H1 (cell line): Measurements from ENCODE around the gene EXOC3L1. TPM values are rescaled to one million over a fixed set of nuclear protein-coding genes. Genes with fewer than 3 reads are reported as not detected.

Experiments used
- CTCF ChIA-PET: fragments of 300-600 bp; sonication (Branson Sonifier 250); formaldehyde crosslinking; loops from one replicate; lab custom pipeline; 2021; ENCODE audit not compliant: partially characterized antibody; lab: Charles Lee
- POLR2A ChIA-PET: fragments of 300-600 bp; sonication (Branson Sonifier 250); formaldehyde crosslinking; loops from one replicate; lab custom pipeline; 2021; ENCODE audit warnings: inconsistent platforms; ENCODE audit not compliant: partially characterized antibody; lab: Charles Lee
- DNase-seq, 2 experiments: peaks; one replicate each; pipeline versions ENCODE4 v3.0.0 to v3.0.0-alpha.2; 2010 to 2022; ENCODE audit warnings: low spot score in 2 of 2, low read depth in 1 of 2, mixed read lengths in 1 of 2
- FAIRE-seq: peaks from 2 replicates; lab custom pipeline; 2011; peaks lifted over from hg19 to GRCh38; lab: Jason Lieb, UNC
- H2AFZ ChIP-seq: 2 replicates; pipeline ENCODE4 v1.8.1; 2012; ENCODE audit warnings: low read length, inconsistent platforms
- H2AK5ac ChIP-seq: 2 replicates; pipeline ENCODE4 v1.6.1; 2013; ENCODE audit warnings: low read depth, low read length
- H2BK120ac ChIP-seq: replicated peaks from 2 replicates; pipeline ENCODE3; 2013; ENCODE audit warnings: low read depth, low read length, inconsistent platforms
- H2BK12ac ChIP-seq: 2 replicates; pipeline ENCODE4 v1.6.1; 2013; ENCODE audit warnings: low read depth, low read length
- H2BK15ac ChIP-seq: 2 replicates; pipeline ENCODE4 v1.6.1; 2013; ENCODE audit warnings: low read length
- H2BK20ac ChIP-seq: 2 replicates; pipeline ENCODE4 v1.6.1; 2013; ENCODE audit warnings: low read length
- H2BK5ac ChIP-seq: 2 replicates; pipeline ENCODE4 v1.6.1; 2013; ENCODE audit warnings: low read depth, low read length
- H3K14ac ChIP-seq: 2 replicates; pipeline ENCODE4 v1.6.1; 2013; ENCODE audit warnings: inconsistent platforms; ENCODE audit not compliant: insufficient read length
- H3K18ac ChIP-seq: 2 replicates; pipeline ENCODE4 v1.6.1; 2013; ENCODE audit warnings: low read length; ENCODE audit errors: extremely low read depth
- H3K23ac ChIP-seq: 2 replicates; pipeline ENCODE4 v1.6.1; 2013; ENCODE audit warnings: inconsistent platforms; ENCODE audit not compliant: insufficient read length
- H3K23me2 ChIP-seq: 2 replicates; pipeline ENCODE4 v1.6.1; 2013; ENCODE audit warnings: low read depth, low read length
- H3K27ac ChIP-seq: 2 replicates; pipeline ENCODE4 v1.6.1; 2011; ENCODE audit warnings: low read depth, low read length, inconsistent platforms
- H3K27me3 ChIP-seq, 4 experiments: replicated peaks in 1 of 4; 1 replicate in 1 of 4; 2 replicates in 3 of 4; pipeline versions ENCODE4 v1.6.1 to v1.8.1; 2011 to 2013; ENCODE audit warnings: low read length in 3 of 4, mild to moderate bottlenecking in 3 of 4, inconsistent platforms in 2 of 4, mixed read lengths in 2 of 4, moderate library complexity in 1 of 4; ENCODE audit not compliant: control insufficient read depth in 3 of 4, insufficient read depth in 3 of 4; ENCODE audit errors: extremely low read depth in 1 of 4
- H3K36me3 ChIP-seq, 4 experiments: 2 replicates each; pipeline versions ENCODE4 v1.6.1 to v1.8.1; 2011 to 2013; ENCODE audit warnings: mild to moderate bottlenecking in 4 of 4, low read length in 3 of 4, moderate library complexity in 2 of 4, control low read depth in 1 of 4, inconsistent platforms in 1 of 4; ENCODE audit not compliant: insufficient read depth in 4 of 4, control insufficient read depth in 2 of 4
- H3K4ac ChIP-seq: replicated peaks from 2 replicates; pipeline ENCODE3; 2013; ENCODE audit warnings: low read length, low read depth, mixed read lengths, inconsistent platforms; ENCODE audit not compliant: insufficient read length
- H3K4me1 ChIP-seq, 4 experiments: replicated peaks in 1 of 4; 1 replicate in 1 of 4; 2 replicates in 3 of 4; pipeline versions ENCODE4 v1.6.1 to v1.8.1; 2011 to 2013; ENCODE audit warnings: low read length in 3 of 4, inconsistent platforms in 2 of 4, mixed read lengths in 1 of 4; ENCODE audit not compliant: insufficient read depth in 4 of 4, control insufficient read depth in 3 of 4
- H3K4me2 ChIP-seq, 2 experiments: 2 replicates each; pipeline versions ENCODE4 v1.6.1 to v1.8.1; 2011 to 2013; ENCODE audit warnings: low read depth in 2 of 2, low read length in 2 of 2, control low read depth in 1 of 2, inconsistent platforms in 1 of 2, mild to moderate bottlenecking in 1 of 2; ENCODE audit not compliant: insufficient read depth in 1 of 2
- H3K4me3 ChIP-seq, 4 experiments: fragments of 200-600, 300-600 bp in 1 of 4; sonication (generic), shearing (Covaris generic), sonication (Bioruptor Twin) in 1 of 4; 2 replicates each; pipeline versions ENCODE4 v1.5.1 to v1.8.1; 2011 to 2016; ENCODE audit warnings: low read length in 4 of 4, low read depth in 3 of 4, control low read depth in 2 of 4, inconsistent platforms in 2 of 4, mild to moderate bottlenecking in 2 of 4, mixed read lengths in 1 of 4, moderate library complexity in 1 of 4; ENCODE audit not compliant: insufficient read depth in 2 of 4; ENCODE audit errors: extremely low read depth in 1 of 4
- H3K56ac ChIP-seq: replicated peaks from 2 replicates; pipeline ENCODE3; 2013; ENCODE audit warnings: low read depth, mild to moderate bottlenecking, mixed read lengths, low read length, inconsistent platforms; ENCODE audit not compliant: insufficient read length
- H3K79me1 ChIP-seq: 2 replicates; pipeline ENCODE4 v1.6.1; 2013; ENCODE audit warnings: low read depth, low read length, control low read depth
- H3K79me2 ChIP-seq, 2 experiments: 2 replicates each; pipeline versions ENCODE4 v1.6.1 to v1.8.1; 2012 to 2013; ENCODE audit warnings: low read length in 2 of 2, mild to moderate bottlenecking in 2 of 2, inconsistent platforms in 1 of 2; ENCODE audit not compliant: insufficient read depth in 2 of 2, control insufficient read depth in 1 of 2
- H3K9ac ChIP-seq, 4 experiments: replicated peaks in 1 of 4; 1 replicate in 1 of 4; 2 replicates in 3 of 4; pipeline versions ENCODE4 v1.6.1 to v1.8.1; 2011 to 2013; ENCODE audit warnings: low read depth in 3 of 4, low read length in 3 of 4, control low read depth in 2 of 4, mild to moderate bottlenecking in 2 of 4, moderate library complexity in 2 of 4, inconsistent platforms in 1 of 4; ENCODE audit errors: extremely low read depth in 1 of 4
- H3K9me3 ChIP-seq, 2 experiments: 2 replicates each; pipeline versions ENCODE4 v1.6.1 to v1.8.1; 2012 to 2013; ENCODE audit warnings: mild to moderate bottlenecking in 2 of 2, moderate library complexity in 2 of 2, control low read depth in 1 of 2, inconsistent platforms in 1 of 2, low read depth in 1 of 2, low read length in 1 of 2, mixed read lengths in 1 of 2; ENCODE audit not compliant: insufficient read depth in 2 of 2
- H4K20me1 ChIP-seq, 2 experiments: replicated peaks in 1 of 2; 2 replicates each; pipeline versions ENCODE3 to v1.8.1; 2011 to 2013; ENCODE audit warnings: inconsistent platforms in 2 of 2, low read length in 2 of 2, mild to moderate bottlenecking in 1 of 2; ENCODE audit not compliant: insufficient read depth in 2 of 2, control insufficient read depth in 1 of 2
- H4K5ac ChIP-seq: 2 replicates; pipeline ENCODE4 v1.6.1; 2013; ENCODE audit warnings: low read length, low read depth, mixed read lengths, inconsistent platforms; ENCODE audit not compliant: insufficient read length
- H4K8ac ChIP-seq: 2 replicates; pipeline ENCODE4 v1.8.0; 2013; ENCODE audit warnings: mild to moderate bottlenecking, moderate library complexity, low read length, inconsistent platforms; ENCODE audit not compliant: insufficient read depth; ENCODE audit errors: extremely low read depth
- H4K91ac ChIP-seq: replicated peaks from 2 replicates; pipeline ENCODE3; 2013; ENCODE audit warnings: low read length, mixed read lengths, inconsistent platforms; ENCODE audit not compliant: insufficient read length
- ASH2L ChIP-seq: fragments of 200-600, 300-600 bp; sonication (generic); IDR thresholded peaks from one replicate; pipeline ENCODE4 v1.7.1; 2017; ENCODE audit warnings: low read length
- BACH1 ChIP-seq: IDR thresholded peaks from 2 replicates; pipeline ENCODE4 v1.6.1; 2012; ENCODE audit warnings: low read length, improper control_type of control experiment
- SUZ12 ChIP-seq: fragments of 200-600 bp; sonication (generic); IDR thresholded peaks from 2 replicates; pipeline ENCODE4 v1.6.1; 2012; ENCODE audit warnings: mild to moderate bottlenecking, inconsistent platforms, low read length, moderate library complexity, mixed read lengths
- polyA plus RNA-seq, 7 experiments: library from polyadenylated mRNA; depleted of rRNA in 3 of 7; stranded (reverse) in 5 of 7; unstranded in 2 of 7; fragments of >200 nt in 5 of 7; fragments of 200-250 nt in 2 of 7; gene quantifications; 1 replicate in 5 of 7; 2 replicates in 1 of 7; 4 replicates in 1 of 7; pipeline versions ENCODE4 v1.2.1 to v1.2.3, GENCODE V29; 2011 to 2013; ENCODE audit warnings: missing spikeins in 2 of 7, mixed read lengths in 2 of 7
- total RNA-seq: library from RNA; stranded (reverse); fragmentation: NEBNext Ultra II Directional; extraction: Animal tissue kit (Norgen Biotek cat#: 25700); gene quantifications from 2 replicates; pipeline ENCODE4 v1.2.1, GENCODE V29; 2021

EXOC3L1 gene
- total and polyA plus RNA-seq, 2 of the 8 experiments (the other 6 are each of a cell fraction or from before 2014, with no cell fraction given): 1.3 TPM

DNA sequence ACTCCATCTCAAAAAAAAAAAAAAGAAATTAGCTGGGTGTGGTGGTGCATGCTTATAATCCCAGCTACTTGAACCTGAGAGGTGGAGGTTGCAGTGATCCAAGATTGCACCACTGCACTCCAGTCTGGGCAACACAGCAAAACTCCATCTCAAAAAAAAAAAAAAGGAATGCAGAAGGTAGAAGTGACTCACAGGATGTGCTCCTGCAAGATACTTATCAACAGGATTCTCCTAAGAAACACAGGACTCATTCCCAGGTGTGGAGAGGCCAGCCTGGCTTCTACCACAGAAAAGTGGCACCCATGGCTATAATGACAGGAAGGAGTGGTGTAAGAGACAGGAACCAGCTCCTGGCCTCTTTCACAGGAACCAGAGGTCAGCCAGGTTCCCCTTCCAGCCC lies 22.8 kb upstream of the EXOC3L1 start:
- H4K5ac ChIP-seq: no peak overlapping the region
- ChIA-PET POLR2A (interaction anchor here (0.9 to 3.5 kb wide), 4 partner anchors 8 to 247 kb away, joined by 3 to 19 read pairs (median 3); partner anchors contain the start of gene TMEM208), CTCF (interaction anchor here (0.6 to 8.9 kb wide), 4 partner anchors 11 to 83 kb away, joined by 3 to 111 read pairs (median 4); partner anchors contain the start of genes E2F4 and ELMO3)
- no peak overlapping the region for H4K8ac ChIP-seq
- peaks cover 0 to 12% (median 10%) of the 10 kb centered on the region in 4 experiments; a peak in 4 of 7 replicates for H3K27me3 ChIP-seq
- H3K9ac ChIP-seq: no peak overlapping the region
- H2BK15ac ChIP-seq: no peak overlapping the region
- no peak overlapping the region for H3K4ac ChIP-seq
- H3K4me2 ChIP-seq: no peak overlapping the region
- H4K91ac ChIP-seq: no peak overlapping the region
- H2AFZ ChIP-seq: no peak overlapping the region
- no peaks in the 10 kb centered on the region for H3K79me1 ChIP-seq
- no peak overlapping the region for H2BK20ac ChIP-seq
- H3K9me3 ChIP-seq: no peaks in the 10 kb centered on the region
- no peak overlapping the region for H3K14ac ChIP-seq
- H3K27ac ChIP-seq: no peak overlapping the region
- no peaks in the 10 kb centered on the region for H4K20me1 ChIP-seq
- H3K23ac ChIP-seq: no peak overlapping the region
- TF ChIP-seq BACH1: no peak
- TF ChIP-seq ASH2L: no peak
- no peak for TF ChIP-seq SUZ12
- H3K23me2 ChIP-seq: no peaks in the 10 kb centered on the region
- no peak overlapping the region for H2AK5ac ChIP-seq
- H3K79me2 ChIP-seq: no peaks in the 10 kb centered on the region
- DNase-seq (no peak), FAIRE-seq (no peak)
- no peaks in the 10 kb centered on the region for H3K36me3 ChIP-seq
- no peak overlapping the region for H3K18ac ChIP-seq
- no peak overlapping the region for H2BK5ac ChIP-seq
- H2BK120ac ChIP-seq: no peak overlapping the region
- no peak overlapping the region for H3K56ac ChIP-seq
- H3K4me3 ChIP-seq: no peak overlapping the region
- no peak overlapping the region for H2BK12ac ChIP-seq
- no peaks in the 10 kb centered on the region; a peak in 1 of 7 replicates for H3K4me1 ChIP-seq
